ENCODE measurements around the gene MADCAM1. TPM values are rescaled to one million over a fixed set of nuclear protein-coding genes. Genes with fewer than 3 reads are reported as not detected.
A peak's percentile ranks its signal among the peaks of the same experiment; 100 is the strongest.

Gene MADCAM1
- total RNA-seq, 1 donor: 0.72 TPM

- DNase-seq (ENCODE audit: insufficient read length, low spot score, missing footprints): peak; percentile 89
- no peak overlapping the region for H2AFZ ChIP-seq (ENCODE audit: low read length)
- no peak overlapping the region for H3K4me3 ChIP-seq (ENCODE audit: insufficient read depth, low read length)
- H3K27me3 ChIP-seq (ENCODE audit: insufficient read depth, low read length): peaks cover 16% of the 10 kb centered on the region
- no peak overlapping the region for H3K27ac ChIP-seq (ENCODE audit: low read depth, low read length)
- H4K20me1 ChIP-seq (ENCODE audit: insufficient read depth, low read length): no peaks in the 10 kb centered on the region
- H3K4me2 ChIP-seq (ENCODE audit: insufficient read depth, low read length): no peak overlapping the region
- H3K36me3 ChIP-seq (ENCODE audit: insufficient read depth, low read length): no peaks in the 10 kb centered on the region
- no peaks in the 10 kb centered on the region for H3K9me3 ChIP-seq (ENCODE audit: low read depth, low read length)
- no peaks in the 10 kb centered on the region for H3K79me2 ChIP-seq (ENCODE audit: insufficient read depth, low read length)
- no peak for TF ChIP-seq CTCF (IDR thresholded peaks at IDR 0.05; ENCODE audit: extremely low read depth, low read depth, low read length)
- H3K4me1 ChIP-seq (ENCODE audit: insufficient read depth, low read length): peaks cover 6% of the 10 kb centered on the region
Measured at GRCh38 chr19:494171-495080, 1.9 kb upstream of the MADCAM1 start.

GRCh38 chr19:495081-495401 is 1.2 kb upstream of the MADCAM1 start:
- no peak for TF ChIP-seq CTCF (IDR thresholded peaks at IDR 0.05; ENCODE audit: extremely low read depth, low read depth, low read length)
- Histone ChIP-seq H3K27ac (ENCODE audit: low read depth, low read length) (no peak overlapping the region), H2AFZ (ENCODE audit: low read length) (no peak overlapping the region), H3K79me2 (ENCODE audit: insufficient read depth, low read length) (no peaks in the 10 kb centered on the region), H3K4me1 (ENCODE audit: insufficient read depth, low read length) (peaks cover under 1% of the 10 kb centered on the region), H3K27me3 (ENCODE audit: insufficient read depth, low read length) (peaks cover 19% of the 10 kb centered on the region), H3K4me3 (ENCODE audit: insufficient read depth, low read length) (no peak overlapping the region), H3K9me3 (ENCODE audit: low read depth, low read length) (no peaks in the 10 kb centered on the region), H4K20me1 (ENCODE audit: insufficient read depth, low read length) (no peaks in the 10 kb centered on the region), H3K36me3 (ENCODE audit: insufficient read depth, low read length) (no peaks in the 10 kb centered on the region), H3K4me2 (ENCODE audit: insufficient read depth, low read length) (no peak overlapping the region)
- DNase-seq (ENCODE audit: insufficient read length, low spot score, missing footprints): no peak

GRCh38 chr19:495402-496111 is 729 bp upstream of the MADCAM1 start:
- no peaks in the 10 kb centered on the region for H4K20me1 ChIP-seq (ENCODE audit: insufficient read depth, low read length)
- no peak overlapping the region for H2AFZ ChIP-seq (ENCODE audit: low read length)
- peak; percentile 95 for DNase-seq (ENCODE audit: insufficient read length, low spot score, missing footprints)
- no peak overlapping the region for H3K4me3 ChIP-seq (ENCODE audit: insufficient read depth, low read length)
- H3K4me2 ChIP-seq (ENCODE audit: insufficient read depth, low read length): no peak overlapping the region
- H3K79me2 ChIP-seq (ENCODE audit: insufficient read depth, low read length): no peaks in the 10 kb centered on the region
- no peak overlapping the region for H3K27ac ChIP-seq (ENCODE audit: low read depth, low read length)
- H3K4me1 ChIP-seq (ENCODE audit: insufficient read depth, low read length): no peaks in the 10 kb centered on the region
- no peaks in the 10 kb centered on the region for H3K36me3 ChIP-seq (ENCODE audit: insufficient read depth, low read length)
- peak; percentile 54 for TF ChIP-seq CTCF (IDR thresholded peaks at IDR 0.05; ENCODE audit: extremely low read depth, low read depth, low read length)
- no peaks in the 10 kb centered on the region for H3K9me3 ChIP-seq (ENCODE audit: low read depth, low read length)
- peaks cover 21% of the 10 kb centered on the region for H3K27me3 ChIP-seq (ENCODE audit: insufficient read depth, low read length)

- TF ChIP-seq CTCF (IDR thresholded peaks at IDR 0.05; ENCODE audit: extremely low read depth, low read depth, low read length): no peak
- H3K27me3 ChIP-seq (ENCODE audit: insufficient read depth, low read length): peaks cover 21% of the 10 kb centered on the region
- peak; percentile 19 for DNase-seq (ENCODE audit: insufficient read length, low spot score, missing footprints)
Measured at GRCh38 chr19:496986-497385, 700 bp downstream of the MADCAM1 start.

More at GRCh38 chr19:496986-497385, 700 bp downstream of the MADCAM1 start:
- Histone ChIP-seq H3K4me2 (ENCODE audit: insufficient read depth, low read length) (no peak overlapping the region), H4K20me1 (ENCODE audit: insufficient read depth, low read length) (no peaks in the 10 kb centered on the region), H2AFZ (ENCODE audit: low read length) (no peak overlapping the region), H3K9me3 (ENCODE audit: low read depth, low read length) (no peaks in the 10 kb centered on the region), H3K4me1 (ENCODE audit: insufficient read depth, low read length) (no peaks in the 10 kb centered on the region), H3K4me3 (ENCODE audit: insufficient read depth, low read length) (no peak overlapping the region), H3K36me3 (ENCODE audit: insufficient read depth, low read length) (no peaks in the 10 kb centered on the region), H3K27ac (ENCODE audit: low read depth, low read length) (no peak overlapping the region), H3K79me2 (ENCODE audit: insufficient read depth, low read length) (no peaks in the 10 kb centered on the region)

Measured in osteoblast (primary cell).